Measurements from ENCODE around the gene TUBGCP3. TPM values are rescaled to one million over a fixed set of nuclear protein-coding genes. Genes with fewer than 3 reads are reported as not detected.
"Not testable (repeated sequence)": the region's sequence is repeated elsewhere in the genome, so short reads cannot be mapped to it uniquely, and the experiment has no call there.

The TUBGCP3 gene
- total RNA-seq, 1 experiment from 2014 or later = 47.4 TPM

DNA sequence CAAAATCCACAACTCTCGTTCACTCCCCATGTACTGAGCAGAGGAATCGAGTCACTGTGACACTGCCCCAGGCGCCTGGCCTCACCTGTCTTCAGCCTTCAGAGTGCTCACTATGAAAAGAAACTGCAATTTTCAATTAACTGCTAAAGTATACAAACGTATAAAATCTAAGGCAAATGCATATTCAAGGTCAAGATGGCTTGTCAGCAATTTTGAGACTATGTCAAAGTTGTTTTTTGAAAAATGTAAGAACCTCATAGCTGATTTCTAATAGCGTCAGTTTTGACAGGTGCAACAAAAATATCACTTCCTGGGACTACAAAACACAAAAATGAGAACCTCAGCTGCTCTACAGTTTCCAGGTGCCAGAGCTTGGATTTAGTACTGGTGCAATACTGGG, 31.4 kb downstream of the TUBGCP3 start:
- H3K4me1 ChIP-seq (replicated peaks; ENCODE audit: insufficient read depth) = no peaks in the 10 kb centered on the region
- no peak overlapping the region for H2AFZ ChIP-seq
- H3K27ac ChIP-seq = no peak overlapping the region
- BruUV-seq (replicated peaks) = no TSS peak
- H3K9me3 ChIP-seq (ENCODE audit: insufficient read depth, low read depth) = no peaks in the 10 kb centered on the region
- no peaks in the 10 kb centered on the region for H3K27me3 ChIP-seq (ENCODE audit: insufficient read depth, low read depth)
- peaks cover 46% of the 10 kb centered on the region for H3K36me3 ChIP-seq (ENCODE audit: low read depth)
- H4K20me1 ChIP-seq (ENCODE audit: insufficient read depth) = peaks cover 6% of the 10 kb centered on the region; the same call in 1 of the 2 replicates
- ChIA-PET CTCF (no interaction called here), POLR2A (ENCODE audit: unreplicated experiment) (no interaction called here)
- no peaks in the 10 kb centered on the region for H3K9me2 ChIP-seq (ENCODE audit: insufficient read depth)
- H3K79me2 ChIP-seq (ENCODE audit: low read depth) = no peaks in the 10 kb centered on the region
- TF ChIP-seq EZH2 (IDR thresholded peaks at IDR 0.05; ENCODE audit: low read depth) = no peak
- TF ChIP-seq, protein P1, sequence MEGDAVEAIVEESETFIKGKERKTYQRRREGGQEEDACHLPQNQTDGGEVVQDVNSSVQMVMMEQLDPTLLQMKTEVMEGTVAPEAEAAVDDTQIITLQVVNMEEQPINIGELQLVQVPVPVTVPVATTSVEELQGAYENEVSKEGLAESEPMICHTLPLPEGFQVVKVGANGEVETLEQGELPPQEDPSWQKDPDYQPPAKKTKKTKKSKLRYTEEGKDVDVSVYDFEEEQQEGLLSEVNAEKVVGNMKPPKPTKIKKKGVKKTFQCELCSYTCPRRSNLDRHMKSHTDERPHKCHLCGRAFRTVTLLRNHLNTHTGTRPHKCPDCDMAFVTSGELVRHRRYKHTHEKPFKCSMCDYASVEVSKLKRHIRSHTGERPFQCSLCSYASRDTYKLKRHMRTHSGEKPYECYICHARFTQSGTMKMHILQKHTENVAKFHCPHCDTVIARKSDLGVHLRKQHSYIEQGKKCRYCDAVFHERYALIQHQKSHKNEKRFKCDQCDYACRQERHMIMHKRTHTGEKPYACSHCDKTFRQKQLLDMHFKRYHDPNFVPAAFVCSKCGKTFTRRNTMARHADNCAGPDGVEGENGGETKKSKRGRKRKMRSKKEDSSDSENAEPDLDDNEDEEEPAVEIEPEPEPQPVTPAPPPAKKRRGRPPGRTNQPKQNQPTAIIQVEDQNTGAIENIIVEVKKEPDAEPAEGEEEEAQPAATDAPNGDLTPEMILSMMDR (conservative IDR thresholded peaks at IDR 0.05) = no peak
- intact Hi-C loops (cut with micrococcal nuclease; ENCODE audit: unreplicated experiment) = no loop called here
- H3K4me2 ChIP-seq = no peak overlapping the region
- no peaks in the 10 kb centered on the region for H3F3A ChIP-seq (ENCODE audit: insufficient read depth, low read depth)
- H3K4me3 ChIP-seq = no peak overlapping the region
- no peak for DNase-seq

DNA sequence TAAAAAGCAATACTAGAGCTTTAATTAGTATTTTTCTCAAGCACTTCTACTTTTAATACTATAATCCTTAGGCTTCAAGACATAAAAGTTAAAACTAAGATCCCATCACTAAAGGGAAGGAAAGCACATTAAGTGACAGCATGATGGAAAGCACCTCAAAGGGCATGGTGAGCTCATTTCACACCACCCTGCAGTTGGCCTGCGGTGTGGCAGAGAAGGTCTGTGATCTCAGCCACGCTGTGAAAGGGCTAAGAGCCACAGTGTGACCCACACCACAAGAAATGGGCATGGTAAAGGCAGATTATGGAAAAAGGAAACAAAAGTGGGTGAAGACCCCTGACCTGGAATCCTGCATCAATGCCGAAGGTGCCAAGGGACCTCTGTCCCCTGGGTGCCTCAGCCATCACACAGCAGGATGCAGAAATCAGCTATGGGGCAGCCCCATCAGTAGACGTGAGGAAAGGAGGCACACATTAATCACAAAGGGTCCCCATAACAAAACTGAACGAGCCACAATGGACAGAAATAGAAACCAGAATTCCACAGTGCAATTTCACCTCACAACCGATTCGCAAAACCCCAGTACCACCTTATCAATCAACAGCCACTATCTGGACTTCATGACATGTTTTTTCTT, 33.6 kb downstream of the TUBGCP3 start:
- H3F3A ChIP-seq (ENCODE audit: insufficient read depth, low read depth) = no peaks in the 10 kb centered on the region
- no TSS peak for BruUV-seq (replicated peaks)
- peaks cover 44% of the 10 kb centered on the region for H3K36me3 ChIP-seq (ENCODE audit: low read depth)
- intact Hi-C loops (cut with micrococcal nuclease; ENCODE audit: unreplicated experiment) = no loop called here
- H3K9me3 ChIP-seq (ENCODE audit: insufficient read depth, low read depth) = no peaks in the 10 kb centered on the region
- H4K20me1 ChIP-seq (ENCODE audit: insufficient read depth) = peaks cover 3% of the 10 kb centered on the region; the same call in 1 of the 2 replicates
- H3K27ac ChIP-seq = no peak overlapping the region
- H3K4me1 ChIP-seq (replicated peaks; ENCODE audit: insufficient read depth) = no peaks in the 10 kb centered on the region
- ChIA-PET CTCF (no interaction called here), POLR2A (ENCODE audit: unreplicated experiment) (interaction anchor here (0.5 to 0.7 kb wide), 2 partner anchors 15 to 1839 kb away, joined by 3 to 7 read pairs; no protein-coding TSS in a partner anchor)
- H3K4me2 ChIP-seq = no peak overlapping the region
- H3K27me3 ChIP-seq (ENCODE audit: insufficient read depth, low read depth) = no peaks in the 10 kb centered on the region
- no peak overlapping the region for H2AFZ ChIP-seq
- no peaks in the 10 kb centered on the region for H3K79me2 ChIP-seq (ENCODE audit: low read depth)
- H3K9me2 ChIP-seq (ENCODE audit: insufficient read depth) = no peaks in the 10 kb centered on the region
- TF ChIP-seq, protein P1 (conservative IDR thresholded peaks at IDR 0.05) = no peak
- no peak for TF ChIP-seq EZH2 (IDR thresholded peaks at IDR 0.05; ENCODE audit: low read depth)
- no peak for DNase-seq
- H3K4me3 ChIP-seq = no peak overlapping the region

DNA sequence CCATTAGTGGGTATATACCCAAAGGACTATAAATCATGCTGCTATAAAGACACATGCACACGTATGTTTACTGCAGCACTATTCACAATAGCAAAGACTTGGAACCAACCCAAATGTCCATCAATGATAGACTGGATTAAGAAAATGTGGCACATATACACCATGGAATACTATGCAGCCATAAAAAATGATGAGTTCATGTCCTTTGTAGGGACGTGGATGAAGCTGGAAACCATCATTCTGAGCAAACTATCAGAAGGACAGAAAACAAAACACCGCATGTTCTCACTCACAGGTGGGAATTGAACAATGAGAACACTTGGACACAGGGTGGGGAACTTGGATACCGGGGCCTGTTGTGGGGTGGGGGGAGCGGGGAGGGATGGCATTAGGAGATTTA, 39.0 kb downstream of the TUBGCP3 start:
- H3K79me2 ChIP-seq (ENCODE audit: low read depth); H3K27me3 ChIP-seq (ENCODE audit: insufficient read depth, low read depth); H3K27ac ChIP-seq; H3K4me1 ChIP-seq (replicated peaks; ENCODE audit: insufficient read depth); H2AFZ ChIP-seq; H3K9me2 ChIP-seq (ENCODE audit: insufficient read depth); H3K9me3 ChIP-seq (ENCODE audit: insufficient read depth, low read depth); BruUV-seq (replicated peaks); CTCF ChIA-PET; DNase-seq; H4K20me1 ChIP-seq (ENCODE audit: insufficient read depth); H3F3A ChIP-seq (ENCODE audit: insufficient read depth, low read depth); intact Hi-C loops (cut with micrococcal nuclease; ENCODE audit: unreplicated experiment); H3K4me3 ChIP-seq; H3K4me2 ChIP-seq; POLR2A ChIA-PET (ENCODE audit: unreplicated experiment): not testable (repeated sequence)
- peaks cover 27% of the 10 kb centered on the region; the same call in 1 of the 2 replicates for H3K36me3 ChIP-seq (ENCODE audit: low read depth)

DNA sequence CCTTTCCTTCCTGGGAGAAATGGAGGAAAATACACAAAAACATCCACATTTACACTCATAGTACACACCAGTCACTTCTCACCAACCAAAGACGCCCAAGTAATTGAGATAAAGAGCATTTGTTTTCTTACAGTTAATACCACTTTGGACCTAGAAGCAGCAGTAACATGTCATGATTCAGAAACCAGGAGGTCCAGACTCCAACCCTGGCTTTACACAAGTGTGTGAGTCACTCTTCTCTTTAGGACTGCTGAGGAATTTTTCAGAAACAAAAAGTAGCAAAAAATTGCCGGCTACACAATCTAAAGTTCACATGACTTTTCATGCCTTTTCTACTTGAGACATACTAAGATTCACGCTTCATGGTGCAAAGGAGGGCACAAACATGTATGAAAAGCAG, 42.1 kb downstream of the TUBGCP3 start:
- no peak overlapping the region for H2AFZ ChIP-seq
- H3K4me3 ChIP-seq = no peak overlapping the region
- peaks cover 9% of the 10 kb centered on the region for H4K20me1 ChIP-seq (ENCODE audit: insufficient read depth)
- intact Hi-C loops (cut with micrococcal nuclease; ENCODE audit: unreplicated experiment) = no loop called here
- TF ChIP-seq EZH2 (IDR thresholded peaks at IDR 0.05; ENCODE audit: low read depth) = no peak
- TF ChIP-seq, protein P1 (conservative IDR thresholded peaks at IDR 0.05) = no peak
- H3K9me2 ChIP-seq (ENCODE audit: insufficient read depth) = no peaks in the 10 kb centered on the region
- no peaks in the 10 kb centered on the region for H3K4me1 ChIP-seq (replicated peaks; ENCODE audit: insufficient read depth)
- no peaks in the 10 kb centered on the region for H3K79me2 ChIP-seq (ENCODE audit: low read depth)
- H3K4me2 ChIP-seq = no peak overlapping the region
- H3K9me3 ChIP-seq (ENCODE audit: insufficient read depth, low read depth) = no peaks in the 10 kb centered on the region
- 0 out of 2 replicates have a peak, but pooled peaks cover 4% of the 10 kb centered on the region for H3F3A ChIP-seq (ENCODE audit: insufficient read depth, low read depth)
- ChIA-PET POLR2A (ENCODE audit: unreplicated experiment) (no interaction called here), CTCF (no interaction called here)
- H3K36me3 ChIP-seq (ENCODE audit: low read depth) = peaks cover 28% of the 10 kb centered on the region; the same call in 1 of the 2 replicates
- DNase-seq = no peak
- no TSS peak for BruUV-seq (replicated peaks)
- no peaks in the 10 kb centered on the region for H3K27me3 ChIP-seq (ENCODE audit: insufficient read depth, low read depth)
- no peak overlapping the region for H3K27ac ChIP-seq

Data from PC-9 (cell line).